Measurements from ENCODE around the gene CDCA3.
A peak's percentile ranks its signal among the peaks of the same experiment; 100 is the strongest.

CDCA3 gene

GRCh38 chr12:6828781-6829535, 22.1 kb downstream of the CDCA3 start:
- Histone ChIP-seq H3K9me3 (no peaks in the 10 kb centered on the region), H3K36me3 (replicated peaks) (peaks cover 44% of the 10 kb centered on the region), H3K4me3 (peak overlapping the region; percentile 93), H3K27me3 (ENCODE audit: low read depth) (no peaks in the 10 kb centered on the region), H3K4me1 (peaks cover 12% of the 10 kb centered on the region)
- in situ Hi-C loops (cut with MboI; ENCODE audit: low sequenced_read_pairs) = loop anchor here (5.0 kb wide), 1 partner anchor 77 kb away; the partner anchor contains the start of gene MLF2
- peak in 1 of 2 experiments; percentile 60 for DNase-seq (ENCODE audit: low spot score in 2 of 2)

- Histone ChIP-seq H3K9me3 (no peaks in the 10 kb centered on the region), H3K4me1 (peaks cover 13% of the 10 kb centered on the region), H3K27me3 (ENCODE audit: low read depth) (no peaks in the 10 kb centered on the region), H3K4me3 (peak within 1 kb of the TSS; percentile 93), H3K36me3 (replicated peaks) (peaks cover 36% of the 10 kb centered on the region)
- in situ Hi-C loops (cut with MboI; ENCODE audit: low sequenced_read_pairs) = loop anchor here (5.0 kb wide), 1 partner anchor 76 kb away; the partner anchor contains the start of gene MLF2
- DNase-seq (ENCODE audit: low spot score in 2 of 2) = peak; percentile 61 to 81
Measured at GRCh38 chr12:6827982-6828780, 22.9 kb downstream of the CDCA3 start, which contains the start of gene P3H3. Gene P3H3, plus strand, starts transcription at chr12:6828407. Its CDS starts 34 bp downstream, at chr12:6828441.

DNA sequence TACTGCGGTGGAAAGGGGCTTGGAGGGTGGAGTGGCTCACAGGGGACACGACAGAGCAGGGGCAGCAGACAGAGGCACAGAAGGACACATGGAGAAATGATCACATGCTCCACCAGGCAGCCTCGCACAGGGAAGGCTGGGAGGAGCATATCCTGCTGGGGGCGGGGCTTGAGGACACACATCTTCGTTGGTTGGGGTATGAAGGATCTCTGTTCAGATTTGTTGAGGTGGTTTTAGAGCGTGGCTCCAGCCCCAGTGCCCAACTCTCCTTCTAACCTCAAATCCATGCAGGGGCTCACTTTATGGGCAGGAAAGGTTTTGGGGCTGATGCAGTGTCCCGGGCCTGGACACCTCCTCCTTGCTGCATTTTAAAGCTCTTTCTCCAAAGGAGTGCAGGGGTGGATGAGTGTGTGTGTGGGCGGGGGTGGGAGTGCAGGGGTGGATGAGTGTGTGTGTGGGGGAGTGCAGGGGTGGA, 23.6 kb downstream of the CDCA3 start:
- peaks cover 15% of the 10 kb centered on the region for H3K4me1 ChIP-seq
- no peaks in the 10 kb centered on the region for H3K9me3 ChIP-seq
- peaks cover 32% of the 10 kb centered on the region for H3K36me3 ChIP-seq (replicated peaks)
- 0 out of 2 replicates have a peak overlapping the region, but pooled peaks have one; percentile 12 for H3K4me3 ChIP-seq
- in situ Hi-C loops (cut with MboI; ENCODE audit: low sequenced_read_pairs) = loop anchor here (5.0 kb wide), 1 partner anchor 75 kb away; the partner anchor contains the start of gene MLF2
- DNase-seq (ENCODE audit: low spot score in 2 of 2) = peak; percentile 91 to 97
- H3K27me3 ChIP-seq (ENCODE audit: low read depth) = no peaks in the 10 kb centered on the region

- no peaks in the 10 kb centered on the region for H3K27me3 ChIP-seq (ENCODE audit: low read depth)
- in situ Hi-C loops (cut with MboI; ENCODE audit: low sequenced_read_pairs) = loop anchor here (5.0 kb wide), 1 partner anchor 75 kb away; the partner anchor contains the start of gene MLF2
- no peak overlapping the region for H3K4me3 ChIP-seq
Measured at GRCh38 chr12:6826734-6827436, 24.2 kb downstream of the CDCA3 start.

GRCh38 chr12:6826125-6826733, 24.9 kb downstream of the CDCA3 start:
- H3K9me3 ChIP-seq = no peaks in the 10 kb centered on the region
- no peak overlapping the region for H3K4me3 ChIP-seq
- peaks cover 22% of the 10 kb centered on the region for H3K36me3 ChIP-seq (replicated peaks)
- peaks cover 20% of the 10 kb centered on the region for H3K4me1 ChIP-seq
- in situ Hi-C loops (cut with MboI; ENCODE audit: low sequenced_read_pairs) = loop anchor here (5.0 kb wide), 1 partner anchor 74 kb away; the partner anchor contains the start of gene MLF2
- no peak for DNase-seq (ENCODE audit: low spot score in 2 of 2)
- no peaks in the 10 kb centered on the region for H3K27me3 ChIP-seq (ENCODE audit: low read depth)

More at GRCh38 chr12:6826734-6827436, 24.2 kb downstream of the CDCA3 start:
- Histone ChIP-seq H3K9me3 (no peaks in the 10 kb centered on the region), H3K36me3 (replicated peaks) (peaks cover 28% of the 10 kb centered on the region), H3K4me1 (peaks cover 18% of the 10 kb centered on the region)
- DNase-seq (ENCODE audit: low spot score in 2 of 2) = no peak

GRCh38 chr12:6825398-6826124, 25.5 kb downstream of the CDCA3 start:
- Histone ChIP-seq H3K4me3 (no peak overlapping the region), H3K4me1 (peaks cover 24% of the 10 kb centered on the region), H3K36me3 (replicated peaks) (peaks cover 15% of the 10 kb centered on the region), H3K9me3 (no peaks in the 10 kb centered on the region), H3K27me3 (ENCODE audit: low read depth) (no peaks in the 10 kb centered on the region)
- peak; percentile 70 to 92 for DNase-seq (ENCODE audit: low spot score in 2 of 2)
- in situ Hi-C loops (cut with MboI; ENCODE audit: low sequenced_read_pairs) = loop anchor here (5.0 kb wide), 1 partner anchor 73 kb away; the partner anchor contains the start of gene MLF2

- peaks cover 9% of the 10 kb centered on the region for H3K36me3 ChIP-seq (replicated peaks)
- in situ Hi-C loops (cut with MboI; ENCODE audit: low sequenced_read_pairs) = loop anchor here (5.0 kb wide), 1 partner anchor 73 kb away; the partner anchor contains the start of gene MLF2
- no peak overlapping the region for H3K4me3 ChIP-seq
- H3K4me1 ChIP-seq = peaks cover 21% of the 10 kb centered on the region
- no peaks in the 10 kb centered on the region for H3K27me3 ChIP-seq (ENCODE audit: low read depth)
- DNase-seq (ENCODE audit: low spot score in 2 of 2) = no peak
- H3K9me3 ChIP-seq = no peaks in the 10 kb centered on the region
Measured at GRCh38 chr12:6824901-6825381, 26.1 kb downstream of the CDCA3 start.

GRCh38 chr12:6824085-6824775, 26.9 kb downstream of the CDCA3 start:
- Histone ChIP-seq H3K27me3 (ENCODE audit: low read depth) (no peaks in the 10 kb centered on the region), H3K9me3 (no peaks in the 10 kb centered on the region), H3K4me1 (peaks cover 17% of the 10 kb centered on the region), H3K4me3 (no peak overlapping the region), H3K36me3 (replicated peaks) (peaks cover 3% of the 10 kb centered on the region)
- in situ Hi-C loops (cut with MboI; ENCODE audit: low sequenced_read_pairs) = no loop called here
- no peak for DNase-seq (ENCODE audit: low spot score in 2 of 2)

GRCh38 chr12:6823182-6824084, 27.7 kb downstream of the CDCA3 start:
- in situ Hi-C loops (cut with MboI; ENCODE audit: low sequenced_read_pairs) = no loop called here

DNA sequence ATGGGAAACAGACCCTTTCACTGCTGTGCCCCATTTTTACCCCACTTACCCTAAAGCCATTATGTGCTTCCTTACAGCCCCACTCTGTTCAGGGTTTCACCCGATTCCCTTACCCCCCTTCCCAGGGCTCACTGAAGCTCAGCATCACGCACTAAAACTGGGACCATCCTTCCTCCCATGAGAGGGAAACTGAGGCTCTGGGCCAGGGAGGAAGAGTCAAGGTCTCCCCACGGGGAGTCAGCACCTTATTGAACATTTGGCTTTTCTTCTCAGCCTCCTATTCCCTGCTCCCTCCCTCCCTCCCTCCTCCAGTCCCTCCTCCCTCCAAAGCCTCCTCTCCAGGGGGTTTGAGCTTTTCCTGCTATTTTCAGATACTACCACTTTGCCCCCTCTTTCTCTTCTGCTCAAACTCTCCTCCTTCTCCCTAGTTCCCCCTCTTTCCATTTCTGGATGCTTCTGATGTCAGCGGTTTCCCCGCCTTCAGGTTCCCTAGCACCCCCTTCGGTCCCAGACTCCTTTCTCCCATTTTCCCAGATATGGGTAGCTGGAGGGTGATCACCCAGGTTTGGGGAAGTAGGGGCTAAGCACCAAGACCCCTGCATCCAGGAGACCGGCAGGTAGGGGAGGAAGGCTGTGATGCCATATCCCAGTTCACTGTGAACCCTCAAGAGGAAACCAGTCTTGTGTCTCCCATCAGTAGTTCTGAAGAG, 28.5 kb downstream of the CDCA3 start:
- no peaks in the 10 kb centered on the region for H3K36me3 ChIP-seq (replicated peaks)
- H3K4me1 ChIP-seq = peaks cover 17% of the 10 kb centered on the region
- no peaks in the 10 kb centered on the region for H3K9me3 ChIP-seq
- no peak for DNase-seq (ENCODE audit: low spot score in 2 of 2)
- peak overlapping the region; percentile 33 for H3K4me3 ChIP-seq
- in situ Hi-C loops (cut with MboI; ENCODE audit: low sequenced_read_pairs) = no loop called here
- H3K27me3 ChIP-seq (ENCODE audit: low read depth) = no peaks in the 10 kb centered on the region

More at GRCh38 chr12:6823182-6824084, 27.7 kb downstream of the CDCA3 start:
- Histone ChIP-seq H3K4me3 (no peak overlapping the region), H3K4me1 (peaks cover 17% of the 10 kb centered on the region), H3K27me3 (ENCODE audit: low read depth) (no peaks in the 10 kb centered on the region), H3K36me3 (replicated peaks) (no peaks in the 10 kb centered on the region), H3K9me3 (no peaks in the 10 kb centered on the region)
- DNase-seq (ENCODE audit: low spot score in 2 of 2) = no peak

All from HAP-1 (cell line).